GM12872 (cell line): ENCODE measurements around the gene HPS1.

Source experiments
- TF ChIP-seq, protein P1 (sequence below): IDR thresholded peaks from 3 replicates; pipeline ENCODE4 v1.5.1; 2011; ENCODE audit warnings: low read depth, mild to moderate bottlenecking, low read length, moderate library complexity; ENCODE audit not compliant: insufficient read depth

Gene HPS1

DNA sequence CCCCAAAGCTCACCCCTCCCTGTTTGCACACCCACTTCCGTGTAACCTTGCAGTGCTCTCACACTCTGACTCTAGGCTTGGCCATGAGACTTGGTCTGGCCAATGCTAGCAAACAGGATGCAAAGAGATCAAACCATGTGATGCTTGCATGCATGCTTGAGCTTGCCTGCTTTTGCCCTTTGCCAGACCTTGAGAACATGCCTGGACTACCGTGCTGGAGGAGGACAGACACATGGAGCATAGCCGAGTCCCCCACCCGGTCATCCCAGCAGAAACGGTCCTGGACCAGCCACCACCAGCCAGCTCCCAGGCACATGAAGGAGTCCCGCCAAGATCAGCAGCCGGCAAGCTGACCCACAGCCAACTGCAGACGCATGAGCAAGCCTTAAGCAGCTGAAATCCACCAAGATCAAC is 55.1 kb downstream of the HPS1 start:
- TF ChIP-seq, protein P1, sequence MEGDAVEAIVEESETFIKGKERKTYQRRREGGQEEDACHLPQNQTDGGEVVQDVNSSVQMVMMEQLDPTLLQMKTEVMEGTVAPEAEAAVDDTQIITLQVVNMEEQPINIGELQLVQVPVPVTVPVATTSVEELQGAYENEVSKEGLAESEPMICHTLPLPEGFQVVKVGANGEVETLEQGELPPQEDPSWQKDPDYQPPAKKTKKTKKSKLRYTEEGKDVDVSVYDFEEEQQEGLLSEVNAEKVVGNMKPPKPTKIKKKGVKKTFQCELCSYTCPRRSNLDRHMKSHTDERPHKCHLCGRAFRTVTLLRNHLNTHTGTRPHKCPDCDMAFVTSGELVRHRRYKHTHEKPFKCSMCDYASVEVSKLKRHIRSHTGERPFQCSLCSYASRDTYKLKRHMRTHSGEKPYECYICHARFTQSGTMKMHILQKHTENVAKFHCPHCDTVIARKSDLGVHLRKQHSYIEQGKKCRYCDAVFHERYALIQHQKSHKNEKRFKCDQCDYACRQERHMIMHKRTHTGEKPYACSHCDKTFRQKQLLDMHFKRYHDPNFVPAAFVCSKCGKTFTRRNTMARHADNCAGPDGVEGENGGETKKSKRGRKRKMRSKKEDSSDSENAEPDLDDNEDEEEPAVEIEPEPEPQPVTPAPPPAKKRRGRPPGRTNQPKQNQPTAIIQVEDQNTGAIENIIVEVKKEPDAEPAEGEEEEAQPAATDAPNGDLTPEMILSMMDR, result no peak

DNA sequence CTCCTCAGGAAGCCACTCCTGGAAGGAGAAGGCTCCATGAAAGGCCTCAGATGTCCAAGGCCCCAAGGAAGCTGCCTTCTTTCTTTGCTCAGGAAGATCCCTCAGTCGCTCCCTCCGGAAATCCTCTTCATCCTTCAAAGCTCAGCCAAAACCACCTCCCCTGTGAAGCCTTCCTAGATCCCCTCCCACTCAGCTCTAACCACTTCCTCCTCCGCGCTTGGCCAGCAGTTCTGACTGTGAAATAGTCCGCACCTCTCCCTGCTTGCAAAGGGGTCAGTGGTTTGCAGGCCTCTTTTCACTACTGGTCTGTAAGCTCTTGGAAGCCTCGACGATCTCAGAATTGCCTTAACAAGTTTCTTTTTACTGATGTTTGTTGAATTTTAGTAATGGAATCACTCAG is 55.7 kb downstream of the HPS1 start:
- TF ChIP-seq, protein P1, result no peak

DNA sequence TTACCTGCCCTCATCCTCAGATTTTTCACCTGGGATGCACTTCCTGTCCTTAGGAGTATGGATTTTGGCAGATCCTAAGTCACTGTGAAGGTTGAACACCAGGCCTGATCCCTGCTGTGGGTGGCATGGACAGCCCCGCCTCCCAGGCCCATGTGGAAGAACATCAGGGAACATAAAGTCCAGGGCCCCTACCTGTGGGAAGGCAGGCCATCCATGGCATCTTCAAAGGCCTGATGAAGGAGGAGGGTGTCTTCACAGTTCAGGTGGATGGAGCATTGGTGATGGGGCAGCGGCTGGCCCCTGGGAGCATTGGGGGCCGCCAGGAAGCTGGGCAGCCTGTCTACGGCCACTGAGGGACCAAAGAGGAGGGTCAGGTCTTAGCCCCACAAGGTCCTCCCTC is 56.3 kb downstream of the HPS1 start:
- TF ChIP-seq, protein P1, result no peak

DNA sequence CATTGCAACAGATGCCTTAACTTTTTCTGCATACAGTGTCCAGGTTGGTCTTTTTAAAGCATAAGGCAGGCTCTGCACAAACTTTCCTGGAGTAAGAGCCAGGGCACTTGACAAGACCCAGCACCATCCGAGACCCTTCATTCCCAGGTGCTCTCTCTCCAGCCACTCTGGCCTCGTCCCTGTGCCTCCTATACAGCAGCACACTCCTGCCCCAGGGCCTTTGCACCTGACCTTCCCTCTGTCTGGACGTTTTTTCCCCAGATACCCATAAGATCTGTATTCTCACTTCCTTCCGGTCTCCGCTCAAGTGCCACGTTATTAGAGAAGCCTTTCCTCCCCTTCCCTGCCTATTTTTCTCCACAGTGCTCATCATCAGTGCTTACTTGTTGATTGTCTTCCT is 57.3 kb downstream of the HPS1 start:
- TF ChIP-seq, protein P1, result no peak

DNA sequence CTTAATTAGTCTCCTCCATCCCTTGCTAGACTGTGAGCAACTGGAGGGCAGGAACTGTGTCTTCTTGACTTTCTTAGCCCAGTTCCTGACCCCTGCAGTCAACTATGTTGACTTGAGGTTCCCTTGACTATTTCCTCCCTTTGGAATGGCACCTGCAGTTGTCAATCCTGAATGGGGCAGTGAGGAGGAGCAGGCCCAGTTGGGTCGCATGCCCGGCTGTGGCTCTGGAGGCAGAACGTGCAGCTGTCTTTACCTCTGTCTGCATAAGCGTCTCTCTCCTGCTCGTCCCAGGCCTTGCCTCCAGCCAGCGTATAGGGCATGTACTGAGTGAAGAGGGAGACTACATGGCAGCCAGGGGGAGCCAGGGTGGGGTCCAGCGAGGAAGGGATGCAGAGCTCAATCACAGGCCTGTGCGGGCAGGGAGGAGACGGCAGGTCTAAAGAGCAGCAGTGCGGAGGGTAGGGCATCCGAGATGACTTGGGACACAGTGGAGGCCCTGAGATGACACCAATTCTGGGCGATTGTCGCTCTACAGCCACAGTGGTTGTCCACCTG is 58.6 kb downstream of the HPS1 start:
- TF ChIP-seq, protein P1, result no peak

DNA sequence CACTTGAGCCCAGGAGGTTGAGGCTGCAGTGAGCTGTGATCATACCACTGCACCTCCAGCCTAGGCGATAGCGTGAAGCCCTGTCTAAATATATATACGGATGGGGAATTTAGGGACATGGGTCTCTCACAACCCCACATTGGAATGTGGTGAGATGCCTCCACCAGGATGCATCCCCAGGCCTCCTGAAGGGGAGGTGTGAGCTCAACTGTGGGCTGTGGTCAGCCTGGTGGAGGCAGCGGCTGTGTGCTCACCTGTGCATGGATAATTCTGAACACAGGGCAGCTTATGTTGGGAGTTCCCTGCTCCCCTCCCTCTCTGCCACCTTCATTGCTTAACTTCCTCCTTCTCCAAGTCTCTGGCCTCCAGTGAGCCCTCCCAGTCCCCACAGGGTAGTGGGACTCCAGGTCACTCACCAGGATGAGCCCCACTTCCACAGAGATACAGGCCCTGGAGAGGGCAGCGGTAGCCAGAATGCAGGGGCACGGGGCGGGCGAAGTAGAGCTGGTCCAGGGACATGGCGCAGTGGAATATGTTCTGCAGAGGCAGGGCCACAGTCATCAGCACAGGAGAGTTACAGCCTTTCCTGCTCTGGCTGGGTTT is 62.1 kb downstream of the HPS1 start:
- TF ChIP-seq, protein P1, result no peak

DNA sequence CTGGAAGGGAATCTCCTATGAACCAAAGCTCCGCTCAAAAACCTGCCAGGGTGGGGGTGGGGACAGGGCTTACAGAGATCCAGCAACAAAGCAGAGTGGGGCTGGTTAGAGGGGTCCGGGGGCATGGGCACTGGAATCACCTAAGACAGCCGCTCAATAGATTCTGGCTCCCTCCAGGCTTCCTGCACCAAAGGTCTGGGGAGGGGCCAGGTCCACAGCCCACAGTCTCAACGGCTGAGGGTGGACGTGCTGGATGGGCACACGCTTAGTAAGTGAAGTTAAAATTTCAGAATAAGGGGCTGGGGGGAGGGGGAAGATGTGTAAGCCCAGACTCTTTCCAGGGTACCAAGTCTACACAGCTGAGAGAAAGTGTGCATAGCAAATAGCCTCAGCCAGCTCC is 62.9 kb downstream of the HPS1 start:
- TF ChIP-seq, protein P1, result no peak

DNA sequence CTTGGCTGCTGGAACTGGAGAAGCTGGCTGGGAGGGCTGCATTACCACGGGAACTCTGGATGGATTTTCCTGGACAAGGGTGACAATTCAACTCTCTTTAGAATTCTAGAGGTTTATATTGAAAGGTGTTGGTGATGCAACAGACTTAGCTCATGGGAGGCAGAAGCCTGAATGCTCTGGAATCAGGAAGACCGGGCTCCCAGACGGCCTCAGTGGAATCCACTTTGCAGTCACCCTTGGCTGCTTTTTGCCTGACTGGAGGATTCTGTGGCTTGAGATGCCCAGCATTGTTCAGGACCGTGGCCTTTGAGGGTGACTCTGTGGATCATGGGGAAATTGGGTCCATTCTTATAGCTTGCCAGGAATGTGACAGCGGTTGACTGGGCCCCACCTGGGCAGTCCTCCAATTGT is 64.0 kb downstream of the HPS1 start:
- TF ChIP-seq, protein P1, result no peak
